Suprapubic skin (tissue), 4 donors: ENCODE measurements around the gene SMIM33.

Source experiments
- POLR2A ChIP-seq, 2 donors: fragments of 450-650 bp; IDR thresholded peaks; one replicate each; pipeline ENCODE4 v1.6.1; 2017; ENCODE audit warnings: antibody characterized with exemption in 2 of 2, mild to moderate bottlenecking in 2 of 2, moderate library complexity in 2 of 2
- POLR2AphosphoS5 ChIP-seq, 3 donors: sonication (generic); formaldehyde crosslinking; IDR thresholded peaks; one replicate each; pipeline ENCODE4 v1.6.1; 2017; ENCODE audit warnings: antibody characterized with exemption in 3 of 3
- TF ChIP-seq, protein P1 (sequence below), 2 donors: fragments of 200-600 bp in 1 of 2; fragments of 450-650 bp in 1 of 2; sonication (generic) in 1 of 2; IDR thresholded peaks; one replicate each; pipeline ENCODE4 v1.5.1; 2016 to 2019; ENCODE audit warnings: antibody characterized with exemption in 2 of 2, mild to moderate bottlenecking in 1 of 2, moderate library complexity in 1 of 2

DNA sequence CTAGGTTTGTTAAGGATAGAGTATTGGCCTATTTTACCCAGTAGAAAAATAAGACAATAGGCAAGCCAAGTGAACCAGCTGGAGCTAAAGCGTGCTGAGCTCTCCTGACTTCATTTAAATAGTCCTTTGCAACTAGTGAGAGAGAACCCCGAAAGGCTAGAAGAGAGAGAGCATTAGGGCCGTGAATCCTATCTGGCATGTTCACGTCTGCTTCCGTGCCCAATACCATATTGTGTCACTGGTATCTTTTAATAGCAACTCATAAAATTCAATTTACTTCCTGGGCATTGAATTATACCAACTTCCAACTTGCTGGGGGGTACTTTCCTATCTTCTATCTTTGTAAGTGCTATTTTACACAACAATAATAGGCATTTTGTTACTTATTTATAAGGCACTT is 45.3 kb upstream of the SMIM33 start:
- TF ChIP-seq, protein P1, sequence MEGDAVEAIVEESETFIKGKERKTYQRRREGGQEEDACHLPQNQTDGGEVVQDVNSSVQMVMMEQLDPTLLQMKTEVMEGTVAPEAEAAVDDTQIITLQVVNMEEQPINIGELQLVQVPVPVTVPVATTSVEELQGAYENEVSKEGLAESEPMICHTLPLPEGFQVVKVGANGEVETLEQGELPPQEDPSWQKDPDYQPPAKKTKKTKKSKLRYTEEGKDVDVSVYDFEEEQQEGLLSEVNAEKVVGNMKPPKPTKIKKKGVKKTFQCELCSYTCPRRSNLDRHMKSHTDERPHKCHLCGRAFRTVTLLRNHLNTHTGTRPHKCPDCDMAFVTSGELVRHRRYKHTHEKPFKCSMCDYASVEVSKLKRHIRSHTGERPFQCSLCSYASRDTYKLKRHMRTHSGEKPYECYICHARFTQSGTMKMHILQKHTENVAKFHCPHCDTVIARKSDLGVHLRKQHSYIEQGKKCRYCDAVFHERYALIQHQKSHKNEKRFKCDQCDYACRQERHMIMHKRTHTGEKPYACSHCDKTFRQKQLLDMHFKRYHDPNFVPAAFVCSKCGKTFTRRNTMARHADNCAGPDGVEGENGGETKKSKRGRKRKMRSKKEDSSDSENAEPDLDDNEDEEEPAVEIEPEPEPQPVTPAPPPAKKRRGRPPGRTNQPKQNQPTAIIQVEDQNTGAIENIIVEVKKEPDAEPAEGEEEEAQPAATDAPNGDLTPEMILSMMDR (IDR thresholded peaks at IDR 0.05), result no peak
- TF ChIP-seq POLR2A (IDR thresholded peaks at IDR 0.05) (no peak), POLR2AphosphoS5 (IDR thresholded peaks at IDR 0.05) (no peak)
